Ishikawa (cell line): ENCODE results near the gene NCK1.

Experiments
- CEBPB ChIP-seq: IDR thresholded peaks from 2 replicates; pipeline ENCODE4 v1.6.1; 2012
- CREB1 ChIP-seq: IDR thresholded peaks from 2 replicates; pipeline ENCODE4 v1.6.1; 2012; ENCODE audit warnings: low read depth
- EGR1 ChIP-seq: IDR thresholded peaks from 2 replicates; pipeline ENCODE4 v1.6.1; 2012
- EP300 ChIP-seq: IDR thresholded peaks from 2 replicates; pipeline ENCODE4 v1.6.1; 2012; ENCODE audit warnings: borderline replicate concordance
- FOXM1 ChIP-seq: IDR thresholded peaks from 2 replicates; pipeline ENCODE4 v1.6.1; 2012; ENCODE audit warnings: low read depth, borderline replicate concordance
- MAX ChIP-seq: IDR thresholded peaks from 2 replicates; pipeline ENCODE4 v1.6.1; 2012
- NFIC ChIP-seq: IDR thresholded peaks from 2 replicates; pipeline ENCODE4 v1.6.1; 2012
- RAD21 ChIP-seq: IDR thresholded peaks from 2 replicates; pipeline ENCODE4 v1.6.1; 2012; ENCODE audit warnings: low read depth
- TAF1 ChIP-seq: IDR thresholded peaks from 2 replicates; pipeline ENCODE4 v1.6.1; 2012; ENCODE audit warnings: low read depth, mild to moderate bottlenecking
- TCF12 ChIP-seq: IDR thresholded peaks from 2 replicates; pipeline ENCODE4 v1.6.1; 2012; ENCODE audit warnings: low read depth
- TEAD4 ChIP-seq: IDR thresholded peaks from 2 replicates; pipeline ENCODE4 v1.6.1; 2012
- USF1 ChIP-seq: IDR thresholded peaks from 2 replicates; pipeline ENCODE4 v1.6.1; 2012
- YY1 ChIP-seq: IDR thresholded peaks from 2 replicates; pipeline ENCODE4 v1.6.1; 2012; ENCODE audit warnings: low read depth
- ZBTB7A ChIP-seq: IDR thresholded peaks from 2 replicates; pipeline ENCODE4 v1.6.1; 2012; ENCODE audit warnings: low read depth
- TF ChIP-seq, protein P1 (sequence below): IDR thresholded peaks from 2 replicates; pipeline ENCODE4 v1.6.1; 2012; ENCODE audit warnings: low read depth, mild to moderate bottlenecking

The NCK1 gene

GRCh38 chr3:136979204-136979603, 117.2 kb downstream of the NCK1 start:
- TF ChIP-seq RAD21 (no peak), CEBPB (no peak), NFIC (no peak), FOXM1 (no peak), MAX (no peak), EP300 (no peak), CREB1 (no peak), USF1 (no peak), TAF1 (no peak), YY1 (no peak), EGR1 (no peak)

DNA sequence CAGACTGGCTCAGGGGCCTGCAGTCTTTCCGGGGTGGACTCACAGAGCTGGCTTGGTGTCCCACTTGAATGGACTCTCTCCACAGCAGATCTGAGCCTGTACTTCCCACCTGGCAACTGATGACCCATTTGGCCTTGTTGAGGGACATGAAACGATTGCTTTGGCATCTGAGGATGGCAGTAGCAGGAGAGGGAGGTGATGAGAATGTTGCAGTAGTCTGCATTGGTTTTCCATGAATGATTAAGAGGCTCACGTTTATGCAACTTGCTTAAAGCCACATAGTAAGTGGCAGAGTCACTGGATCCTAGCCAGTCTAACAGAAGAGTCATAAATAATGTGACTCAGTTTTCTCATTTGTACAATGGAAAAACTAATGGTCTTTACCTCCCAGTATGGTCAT, 117.7 kb downstream of the NCK1 start:
- TF ChIP-seq ZBTB7A = no peak
- TF ChIP-seq CEBPB = no peak
- TF ChIP-seq, protein P1, sequence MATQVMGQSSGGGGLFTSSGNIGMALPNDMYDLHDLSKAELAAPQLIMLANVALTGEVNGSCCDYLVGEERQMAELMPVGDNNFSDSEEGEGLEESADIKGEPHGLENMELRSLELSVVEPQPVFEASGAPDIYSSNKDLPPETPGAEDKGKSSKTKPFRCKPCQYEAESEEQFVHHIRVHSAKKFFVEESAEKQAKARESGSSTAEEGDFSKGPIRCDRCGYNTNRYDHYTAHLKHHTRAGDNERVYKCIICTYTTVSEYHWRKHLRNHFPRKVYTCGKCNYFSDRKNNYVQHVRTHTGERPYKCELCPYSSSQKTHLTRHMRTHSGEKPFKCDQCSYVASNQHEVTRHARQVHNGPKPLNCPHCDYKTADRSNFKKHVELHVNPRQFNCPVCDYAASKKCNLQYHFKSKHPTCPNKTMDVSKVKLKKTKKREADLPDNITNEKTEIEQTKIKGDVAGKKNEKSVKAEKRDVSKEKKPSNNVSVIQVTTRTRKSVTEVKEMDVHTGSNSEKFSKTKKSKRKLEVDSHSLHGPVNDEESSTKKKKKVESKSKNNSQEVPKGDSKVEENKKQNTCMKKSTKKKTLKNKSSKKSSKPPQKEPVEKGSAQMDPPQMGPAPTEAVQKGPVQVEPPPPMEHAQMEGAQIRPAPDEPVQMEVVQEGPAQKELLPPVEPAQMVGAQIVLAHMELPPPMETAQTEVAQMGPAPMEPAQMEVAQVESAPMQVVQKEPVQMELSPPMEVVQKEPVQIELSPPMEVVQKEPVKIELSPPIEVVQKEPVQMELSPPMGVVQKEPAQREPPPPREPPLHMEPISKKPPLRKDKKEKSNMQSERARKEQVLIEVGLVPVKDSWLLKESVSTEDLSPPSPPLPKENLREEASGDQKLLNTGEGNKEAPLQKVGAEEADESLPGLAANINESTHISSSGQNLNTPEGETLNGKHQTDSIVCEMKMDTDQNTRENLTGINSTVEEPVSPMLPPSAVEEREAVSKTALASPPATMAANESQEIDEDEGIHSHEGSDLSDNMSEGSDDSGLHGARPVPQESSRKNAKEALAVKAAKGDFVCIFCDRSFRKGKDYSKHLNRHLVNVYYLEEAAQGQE = no peak
- no peak for TF ChIP-seq USF1
- TF ChIP-seq TEAD4 = no peak
- no peak for TF ChIP-seq EGR1
- no peak for TF ChIP-seq RAD21
- no peak for TF ChIP-seq FOXM1
- no peak for TF ChIP-seq TCF12
- no peak for TF ChIP-seq YY1
- TF ChIP-seq NFIC = no peak
- TF ChIP-seq CREB1 = no peak
- no peak for TF ChIP-seq MAX

DNA sequence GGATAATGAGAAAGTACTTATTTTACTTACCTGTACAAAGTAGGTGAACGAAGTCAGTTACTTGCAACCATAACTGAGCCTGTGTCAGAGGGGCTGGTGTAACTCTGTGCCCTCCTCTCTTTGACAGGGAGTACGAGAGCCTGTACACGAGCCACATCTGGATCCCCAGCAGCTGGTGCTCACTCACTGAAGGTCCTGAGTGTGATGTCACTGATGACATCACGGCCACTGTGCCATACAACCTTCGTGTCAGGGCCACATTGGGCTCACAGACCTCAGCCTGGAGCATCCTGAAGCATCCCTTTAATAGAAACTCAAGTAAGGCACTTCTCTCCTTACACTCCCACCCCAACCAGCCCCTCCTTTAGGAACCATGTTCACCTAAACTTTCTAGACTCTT, 120.0 kb downstream of the NCK1 start:
- TF ChIP-seq NFIC (no peak), TCF12 (no peak), FOXM1 (no peak), EGR1 (no peak), YY1 (no peak), USF1 (no peak), TEAD4 (no peak), ZBTB7A (no peak), EP300 (no peak), MAX (no peak), CREB1 (no peak)
- TF ChIP-seq, protein P1 = no peak

DNA sequence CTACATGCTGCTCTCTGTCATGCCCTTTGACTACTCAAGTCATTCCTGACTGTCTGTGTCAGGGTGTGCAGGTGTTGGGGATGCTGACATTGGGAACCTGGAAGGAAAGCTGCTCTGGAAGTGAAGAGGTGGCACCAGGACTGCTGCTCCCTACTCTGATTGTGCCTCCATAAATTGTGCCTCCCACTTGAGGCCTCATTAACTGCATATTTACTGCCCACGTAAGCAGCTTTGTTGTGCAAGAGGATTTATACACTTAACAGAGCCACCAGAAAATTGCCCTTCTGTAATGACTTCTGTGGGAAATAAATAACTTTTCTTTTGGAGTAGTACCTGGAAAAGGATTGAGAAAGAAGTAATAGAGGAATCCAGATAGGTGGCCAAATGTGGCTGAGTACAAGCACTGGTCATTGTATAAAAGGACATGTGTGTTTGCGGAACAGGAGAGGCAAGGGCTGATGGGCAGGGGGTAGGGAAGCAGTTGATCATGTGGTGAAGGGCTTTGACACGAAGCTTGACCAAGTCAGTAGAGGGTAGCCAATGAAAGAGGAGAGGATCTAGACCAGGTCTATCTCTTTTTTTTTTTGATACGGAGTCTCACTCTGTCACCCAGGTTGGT, 120.6 kb downstream of the NCK1 start:
- TF ChIP-seq, protein P1 = no peak
- no peak for TF ChIP-seq CEBPB
